Type B pancreatic cell (in vitro differentiated cells): ENCODE data around the gene TMEM236. TPM values are rescaled to one million over a fixed set of nuclear protein-coding genes. Genes with fewer than 3 reads are reported as not detected.

Source experiments
- DNase-seq: peaks from one replicate; pipeline ENCODE4 v3.0.0; 2021; ENCODE audit warnings: mixed read lengths; ENCODE audit not compliant: unreplicated experiment; ENCODE audit errors: extremely low spot score
- H3K27ac Mint-ChIP-seq: 2 replicates; pipeline ENCODE4 v1.8.0; 2021; ENCODE audit warnings: mild to moderate bottlenecking, mixed read lengths
- H3K27me3 Mint-ChIP-seq: 2 replicates; pipeline ENCODE4 v1.8.0; 2021; ENCODE audit warnings: mixed read lengths
- H3K36me3 Mint-ChIP-seq: 2 replicates; pipeline ENCODE4 v1.8.0; 2021; ENCODE audit warnings: mixed read lengths
- H3K4me1 Mint-ChIP-seq: one replicate; pipeline ENCODE4 v1.8.0; 2021; ENCODE audit warnings: mixed read lengths; ENCODE audit not compliant: unreplicated experiment
- H3K4me3 Mint-ChIP-seq: 2 replicates; pipeline ENCODE4 v1.8.0; 2021; ENCODE audit warnings: mild to moderate bottlenecking, mixed read lengths
- H3K9me3 Mint-ChIP-seq: 2 replicates; pipeline ENCODE4 v1.8.0; 2021; ENCODE audit warnings: mixed read lengths
- total RNA-seq: library from RNA; stranded (reverse); gene quantifications from 2 replicates; pipeline ENCODE4 v1.2.1, GENCODE V29; 2021; ENCODE audit warnings: low replicate concordance
- TF ChIP-seq, protein P1 (sequence below): fragments of 200-600 bp; sonication (generic); conservative IDR thresholded peaks from 2 replicates; pipeline ENCODE4 v1.5.0; 2021; ENCODE audit warnings: antibody characterized with exemption, mild to moderate bottlenecking

TMEM236 gene
- total RNA-seq, 1 donor from 2014 or later = 11.6 TPM

DNA sequence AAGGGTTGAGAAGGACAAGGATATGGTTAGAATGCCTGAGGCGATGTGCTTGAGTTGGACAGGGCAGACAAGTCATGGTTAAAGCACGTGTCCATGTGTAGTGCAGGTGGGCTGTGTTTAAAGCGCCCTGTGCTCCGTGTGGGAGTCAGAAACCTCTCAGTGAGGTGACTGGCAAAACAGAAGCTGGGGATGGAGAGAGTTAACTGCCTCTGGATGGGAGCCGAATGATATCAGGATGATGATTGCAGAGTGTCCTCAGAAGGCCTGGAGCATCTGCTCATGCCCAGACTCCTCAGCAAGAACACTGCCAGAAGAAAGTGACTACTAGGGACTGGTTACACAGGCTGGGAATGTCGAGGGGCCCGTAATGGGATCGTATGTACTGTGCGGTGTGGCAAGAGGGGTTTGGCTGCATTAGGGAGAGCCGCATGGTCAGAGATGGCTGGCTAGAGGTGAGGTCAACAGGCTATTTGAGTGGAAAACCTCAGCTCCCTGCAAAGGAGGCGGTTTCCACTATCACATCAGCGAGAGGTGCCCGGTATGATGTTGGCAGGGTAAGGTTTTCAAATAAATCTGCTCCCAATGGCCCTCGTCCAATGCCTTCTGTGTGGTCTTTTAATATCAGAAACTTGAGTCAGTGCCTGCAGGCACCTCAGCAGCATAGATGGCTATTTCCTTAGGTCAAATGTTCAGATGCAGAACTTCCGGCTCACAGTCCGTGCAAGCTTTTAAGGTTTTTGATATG lies 31.1 kb downstream of the TMEM236 start:
- TF ChIP-seq, protein P1, sequence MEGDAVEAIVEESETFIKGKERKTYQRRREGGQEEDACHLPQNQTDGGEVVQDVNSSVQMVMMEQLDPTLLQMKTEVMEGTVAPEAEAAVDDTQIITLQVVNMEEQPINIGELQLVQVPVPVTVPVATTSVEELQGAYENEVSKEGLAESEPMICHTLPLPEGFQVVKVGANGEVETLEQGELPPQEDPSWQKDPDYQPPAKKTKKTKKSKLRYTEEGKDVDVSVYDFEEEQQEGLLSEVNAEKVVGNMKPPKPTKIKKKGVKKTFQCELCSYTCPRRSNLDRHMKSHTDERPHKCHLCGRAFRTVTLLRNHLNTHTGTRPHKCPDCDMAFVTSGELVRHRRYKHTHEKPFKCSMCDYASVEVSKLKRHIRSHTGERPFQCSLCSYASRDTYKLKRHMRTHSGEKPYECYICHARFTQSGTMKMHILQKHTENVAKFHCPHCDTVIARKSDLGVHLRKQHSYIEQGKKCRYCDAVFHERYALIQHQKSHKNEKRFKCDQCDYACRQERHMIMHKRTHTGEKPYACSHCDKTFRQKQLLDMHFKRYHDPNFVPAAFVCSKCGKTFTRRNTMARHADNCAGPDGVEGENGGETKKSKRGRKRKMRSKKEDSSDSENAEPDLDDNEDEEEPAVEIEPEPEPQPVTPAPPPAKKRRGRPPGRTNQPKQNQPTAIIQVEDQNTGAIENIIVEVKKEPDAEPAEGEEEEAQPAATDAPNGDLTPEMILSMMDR = no peak
- Mint-ChIP-seq H3K4me1 (peaks cover 35% of the 10 kb centered on the region), H3K27me3 (peaks cover 3% of the 10 kb centered on the region), H3K27ac (peak overlapping the region; percentile 34), H3K36me3 (no peaks in the 10 kb centered on the region), H3K4me3 (no peak overlapping the region), H3K9me3 (no peaks in the 10 kb centered on the region)
- no peak for DNase-seq

DNA sequence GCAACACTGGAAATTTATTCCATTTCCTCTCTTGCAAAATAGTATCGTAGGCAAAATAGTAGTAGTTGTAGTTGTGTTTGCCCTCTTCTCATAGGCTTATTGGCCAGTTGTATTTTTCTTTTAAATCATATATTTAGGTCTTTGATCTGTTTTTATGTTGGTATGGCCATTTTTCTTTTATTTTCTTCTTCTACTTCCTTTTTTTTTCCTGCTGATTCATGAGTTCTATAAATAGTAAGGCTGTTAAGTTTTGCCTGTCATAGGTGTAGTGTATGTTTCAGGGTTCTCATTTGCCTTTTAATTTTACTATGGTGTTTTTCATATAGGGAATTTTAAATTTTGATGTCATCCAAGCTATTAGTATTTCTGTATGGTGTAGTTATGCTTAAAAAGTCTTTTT lies 31.8 kb downstream of the TMEM236 start:
- Mint-ChIP-seq H3K36me3 (no peaks in the 10 kb centered on the region), H3K27me3 (peaks cover 3% of the 10 kb centered on the region), H3K4me3 (no peak overlapping the region), H3K9me3 (no peaks in the 10 kb centered on the region), H3K4me1 (peaks cover 35% of the 10 kb centered on the region), H3K27ac (no peak overlapping the region)
- no peak for DNase-seq
- TF ChIP-seq, protein P1 = no peak

DNA sequence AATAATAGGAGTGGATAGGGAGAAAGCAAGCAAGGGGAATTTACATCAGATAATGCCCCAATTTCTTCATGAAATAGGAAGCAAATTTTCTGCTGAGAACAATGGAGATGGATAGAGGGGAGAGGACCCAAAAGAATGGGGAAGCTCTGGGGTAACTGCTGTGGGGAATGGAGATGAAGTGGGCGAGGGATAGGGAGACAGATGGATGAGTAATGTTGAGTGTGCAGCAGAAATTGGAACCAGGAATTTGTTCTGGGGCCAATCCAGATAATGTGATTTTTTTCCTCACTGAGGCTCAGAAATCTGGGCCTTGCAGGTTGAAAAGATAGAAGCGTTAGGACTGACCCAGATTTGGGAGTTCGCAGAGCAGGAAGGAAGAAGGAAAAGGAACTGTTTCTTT lies 32.7 kb downstream of the TMEM236 start:
- TF ChIP-seq, protein P1 = no peak
- Mint-ChIP-seq H3K4me3 (no peak overlapping the region), H3K27ac (no peak overlapping the region), H3K36me3 (no peaks in the 10 kb centered on the region), H3K27me3 (peaks cover 3% of the 10 kb centered on the region), H3K9me3 (no peaks in the 10 kb centered on the region), H3K4me1 (peaks cover 33% of the 10 kb centered on the region)
- no peak for DNase-seq

DNA sequence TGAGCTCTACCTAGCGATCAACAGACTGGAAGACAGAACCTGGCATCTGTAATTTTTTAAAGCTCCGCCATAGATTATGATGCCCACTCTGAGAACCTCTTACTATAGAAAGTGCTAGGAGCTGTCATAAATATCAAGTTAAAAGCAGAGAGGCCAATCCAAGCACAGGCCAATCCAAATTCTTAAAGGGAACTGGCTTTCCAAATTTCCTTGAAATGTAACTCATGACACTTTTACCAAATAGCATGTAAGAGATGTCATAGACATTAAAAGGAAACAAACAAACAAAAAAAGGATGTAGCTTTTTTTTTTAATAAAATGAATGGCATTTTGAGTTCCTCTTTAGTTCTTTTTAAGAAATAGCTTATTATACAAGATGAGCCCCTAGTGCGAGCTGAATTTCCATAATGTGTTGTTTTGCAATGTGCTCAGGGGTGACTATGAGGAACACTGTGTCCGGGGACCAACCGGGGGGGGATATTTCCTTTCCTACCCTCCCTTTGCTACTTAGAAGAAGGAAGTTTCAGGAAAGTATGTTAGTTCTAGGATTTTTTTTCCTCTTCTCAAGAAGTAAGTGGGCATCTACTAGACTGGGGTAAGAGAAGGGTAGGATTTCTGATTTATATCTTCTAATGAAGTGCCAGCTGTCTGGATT lies 33.4 kb downstream of the TMEM236 start:
- Mint-ChIP-seq H3K4me1 (peaks cover 31% of the 10 kb centered on the region), H3K36me3 (no peaks in the 10 kb centered on the region), H3K4me3 (no peak overlapping the region), H3K27me3 (peaks cover 3% of the 10 kb centered on the region), H3K9me3 (no peaks in the 10 kb centered on the region), H3K27ac (no peak overlapping the region)
- TF ChIP-seq, protein P1 = no peak
- no peak for DNase-seq

DNA sequence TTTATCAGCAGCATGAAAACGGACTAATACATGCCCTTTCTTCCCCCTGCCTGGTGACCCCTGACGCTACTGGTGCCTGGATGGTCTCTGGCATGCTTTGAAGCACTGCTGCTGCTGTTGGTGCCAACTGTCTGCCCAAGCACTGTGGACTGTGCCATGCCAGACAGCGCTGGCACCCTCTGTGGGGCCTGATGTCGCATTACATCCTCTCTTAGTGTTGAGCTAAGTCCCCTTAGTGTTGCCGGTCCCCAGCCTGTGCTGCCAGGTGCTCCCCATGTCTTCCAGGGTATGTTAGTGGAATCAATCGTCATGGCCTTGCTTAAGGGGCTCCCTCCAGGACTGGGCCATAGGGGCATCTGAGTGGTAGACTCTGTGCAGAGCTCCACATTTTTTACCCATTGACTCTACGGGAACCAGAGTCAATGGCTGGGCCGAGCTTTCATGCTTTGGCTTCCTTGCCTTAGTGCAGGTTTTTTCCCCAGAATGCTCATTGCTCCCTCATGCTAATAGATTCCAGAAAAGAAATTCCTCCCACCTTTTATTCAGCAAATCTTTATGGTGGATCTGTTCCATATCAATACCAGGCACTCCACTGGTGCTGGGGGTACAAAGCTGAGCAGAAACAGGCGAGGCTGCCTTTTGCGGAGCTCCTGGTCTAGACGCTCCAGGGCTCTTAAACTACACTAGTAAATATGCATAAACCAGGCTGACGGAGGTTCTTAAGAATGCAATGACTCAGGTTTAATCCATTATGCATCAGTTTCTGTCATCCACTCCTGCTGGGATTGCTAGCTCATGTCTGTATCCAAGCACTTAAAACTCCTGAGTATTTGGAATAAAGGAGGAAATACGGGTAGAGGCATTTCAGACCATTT lies 35.3 kb downstream of the TMEM236 start:
- DNase-seq = no peak

More for the DNA sequence above, 35.3 kb downstream of the TMEM236 start:
- Mint-ChIP-seq H3K36me3 (no peaks in the 10 kb centered on the region), H3K27me3 (peaks cover 3% of the 10 kb centered on the region), H3K4me1 (peaks cover 31% of the 10 kb centered on the region), H3K4me3 (no peak overlapping the region), H3K27ac (peak overlapping the region; percentile 53), H3K9me3 (no peaks in the 10 kb centered on the region)
- TF ChIP-seq, protein P1 = no peak
